CD4-positive, alpha-beta T cell treated with Interleukin-4 for 1 hour (primary cell): ENCODE data around the gene GLRA2.
"Not testable (repeated sequence)": the region's sequence is repeated elsewhere in the genome, so short reads cannot be mapped to it uniquely, and the experiment has no call there.

ENCODE experiments used
- DNase-seq, 2 donors: peaks; one replicate each; pipeline ENCODE4 v3.0.0-alpha.2; 2020 to 2022

Gene GLRA2

GRCh38 chrX:14594521-14594920 lies 65.2 kb downstream of the GLRA2 start:
- no peak for DNase-seq

- DNase-seq = no peak
Measured at GRCh38 chrX:14598330-14598729, 69.0 kb downstream of the GLRA2 start.

GRCh38 chrX:14607446-14607985 lies 78.2 kb downstream of the GLRA2 start:
- no peak for DNase-seq

- DNase-seq = not testable (repeated sequence)
Measured at GRCh38 chrX:14612450-14612849, 83.1 kb downstream of the GLRA2 start.

GRCh38 chrX:14616301-14616700 lies 87.0 kb downstream of the GLRA2 start:
- DNase-seq = no peak

- DNase-seq = no peak
Measured at GRCh38 chrX:14616836-14617235, 87.5 kb downstream of the GLRA2 start.

GRCh38 chrX:14618177-14618965 lies 89.0 kb downstream of the GLRA2 start:
- no peak for DNase-seq

- no peak for DNase-seq
Measured at GRCh38 chrX:14630733-14631132, 101.4 kb downstream of the GLRA2 start.

GRCh38 chrX:14641681-14642655 lies 112.6 kb downstream of the GLRA2 start:
- DNase-seq = no peak

GRCh38 chrX:14660970-14661369 lies 131.6 kb downstream of the GLRA2 start:
- DNase-seq = no peak

GRCh38 chrX:14670819-14671218 lies 141.5 kb downstream of the GLRA2 start:
- no peak for DNase-seq

GRCh38 chrX:14672611-14673172 lies 143.4 kb downstream of the GLRA2 start:
- no peak for DNase-seq

GRCh38 chrX:14673236-14673635 lies 143.9 kb downstream of the GLRA2 start:
- DNase-seq = no peak

- no peak for DNase-seq
Measured at GRCh38 chrX:14673764-14674163, 144.4 kb downstream of the GLRA2 start.

GRCh38 chrX:14675500-14675899 lies 146.2 kb downstream of the GLRA2 start:
- no peak for DNase-seq

GRCh38 chrX:14676431-14676830 lies 147.1 kb downstream of the GLRA2 start:
- no peak for DNase-seq

- not testable (repeated sequence) for DNase-seq
Measured at GRCh38 chrX:14688331-14688730, 159.0 kb downstream of the GLRA2 start.

GRCh38 chrX:14690553-14690952 lies 161.2 kb downstream of the GLRA2 start:
- no peak for DNase-seq

GRCh38 chrX:14694611-14695010 lies 165.3 kb downstream of the GLRA2 start:
- no peak for DNase-seq

- DNase-seq = peak in 1 of 2 donors; percentile 0
Measured at GRCh38 chrX:14697451-14697850, 168.1 kb downstream of the GLRA2 start.

GRCh38 chrX:14698790-14699189 lies 169.5 kb downstream of the GLRA2 start:
- DNase-seq = no peak

GRCh38 chrX:14700982-14701381 lies 171.6 kb downstream of the GLRA2 start:
- no peak for DNase-seq

GRCh38 chrX:14702145-14702544 lies 172.8 kb downstream of the GLRA2 start:
- DNase-seq = no peak
